H1 (cell line): ENCODE results near the gene PAIP2. TPM values are rescaled to one million over a fixed set of nuclear protein-coding genes. Genes with fewer than 3 reads are reported as not detected.

Experiments used
- ASH2L ChIP-seq: fragments of 200-600, 300-600 bp; sonication (generic); IDR thresholded peaks from one replicate; pipeline ENCODE4 v1.7.1; 2017; ENCODE audit warnings: low read length
- ATF3 ChIP-seq: IDR thresholded peaks from 2 replicates; pipeline ENCODE4 v1.6.1; 2011; ENCODE audit warnings: low read depth, mild to moderate bottlenecking, low read length; ENCODE audit not compliant: insufficient read depth
- BRCA1 ChIP-seq: IDR thresholded peaks from 2 replicates; pipeline ENCODE4 v1.6.1; 2012; ENCODE audit warnings: low read depth, low read length, improper control_type of control experiment
- CHD1 ChIP-seq: IDR thresholded peaks from 2 replicates; pipeline ENCODE4 v1.6.1; 2012; ENCODE audit warnings: low read depth, low read length, improper control_type of control experiment
- CTCF ChIP-seq, 3 experiments: IDR thresholded peaks; 1 replicate in 2 of 3; 2 replicates in 1 of 3; pipeline versions ENCODE4 v1.5.1 to v1.6.1; 2011; ENCODE audit warnings: low read length in 3 of 3, mild to moderate bottlenecking in 3 of 3, inconsistent platforms in 2 of 3, low read depth in 1 of 3, moderate library complexity in 1 of 3; ENCODE audit not compliant: insufficient read depth in 1 of 3; ENCODE audit errors: control extremely low read depth in 1 of 3
- E2F6 ChIP-seq: IDR thresholded peaks from 2 replicates; pipeline ENCODE4 v1.6.1; 2012; ENCODE audit warnings: inconsistent platforms
- EGR1 ChIP-seq: IDR thresholded peaks from 2 replicates; pipeline ENCODE4 v1.6.1; 2011; ENCODE audit warnings: low read depth, low read length, borderline replicate concordance
- EP300 ChIP-seq, 2 experiments: IDR thresholded peaks; 1 replicate in 1 of 2; 2 replicates in 1 of 2; pipeline ENCODE4 v1.6.1; 2011 to 2012; ENCODE audit warnings: low read depth in 2 of 2, low read length in 2 of 2, mild to moderate bottlenecking in 2 of 2, borderline replicate concordance in 1 of 2, inconsistent platforms in 1 of 2, moderate library complexity in 1 of 2
- EZH2 ChIP-seq: fragments of 200-600 bp; sonication (generic); IDR thresholded peaks from 2 replicates; pipeline ENCODE4 v1.7.1; 2012; ENCODE audit warnings: low read depth, mild to moderate bottlenecking, moderate library complexity, low read length, inconsistent platforms; ENCODE audit not compliant: severe bottlenecking
- PHF8 ChIP-seq: fragments of 200-600 bp; sonication (generic); conservative IDR thresholded peaks from 2 replicates; pipeline ENCODE4 v1.7.1; 2012; ENCODE audit warnings: low read depth, mild to moderate bottlenecking, inconsistent platforms, low read length, moderate library complexity
- RFX5 ChIP-seq: IDR thresholded peaks from 2 replicates; pipeline ENCODE4 v1.6.1; 2011; ENCODE audit warnings: low read depth, low read length, improper control_type of control experiment, borderline replicate concordance
- RXRA ChIP-seq: IDR thresholded peaks from 2 replicates; pipeline ENCODE4 v1.6.1; 2011; ENCODE audit warnings: low read depth, mild to moderate bottlenecking, low read length, moderate library complexity; ENCODE audit not compliant: insufficient read depth
- SAP30 ChIP-seq: fragments of 300-600 bp; sonication (generic); IDR thresholded peaks from 2 replicates; pipeline ENCODE4 v1.7.1; 2012; ENCODE audit warnings: low read length, moderate library complexity, mild to moderate bottlenecking, inconsistent platforms; ENCODE audit not compliant: insufficient read depth, insufficient replicate concordance
- SIRT6 ChIP-seq: IDR thresholded peaks from one replicate; pipeline ENCODE4 v1.7.1; 2012; ENCODE audit warnings: low read length, inconsistent platforms
- SIX5 ChIP-seq: IDR thresholded peaks from 2 replicates; pipeline ENCODE4 v1.6.1; 2011; ENCODE audit warnings: mild to moderate bottlenecking, low read depth, low read length
- SUZ12 ChIP-seq: fragments of 200-600 bp; sonication (generic); IDR thresholded peaks from 2 replicates; pipeline ENCODE4 v1.6.1; 2012; ENCODE audit warnings: mild to moderate bottlenecking, inconsistent platforms, low read length, moderate library complexity, mixed read lengths
- polyA plus RNA-seq, 7 experiments: library from polyadenylated mRNA; depleted of rRNA in 3 of 7; stranded (reverse) in 5 of 7; unstranded in 2 of 7; fragments of >200 nt in 5 of 7; fragments of 200-250 nt in 2 of 7; gene quantifications; 1 replicate in 5 of 7; 2 replicates in 1 of 7; 4 replicates in 1 of 7; pipeline versions ENCODE4 v1.2.1 to v1.2.3, GENCODE V29; 2011 to 2013; ENCODE audit warnings: missing spikeins in 2 of 7, mixed read lengths in 2 of 7
- total RNA-seq: library from RNA; stranded (reverse); fragmentation: NEBNext Ultra II Directional; extraction: Animal tissue kit (Norgen Biotek cat#: 25700); gene quantifications from 2 replicates; pipeline ENCODE4 v1.2.1, GENCODE V29; 2021
- TF ChIP-seq, protein P1 (sequence below): IDR thresholded peaks from 2 replicates; pipeline ENCODE4 v1.6.1; 2012; ENCODE audit warnings: low read length, inconsistent platforms
- TF ChIP-seq, protein P2 (sequence below): IDR thresholded peaks from 2 replicates; pipeline ENCODE4 v1.6.1; 2012; ENCODE audit warnings: inconsistent platforms

The PAIP2 gene
- total and polyA plus RNA-seq, 2 of the 8 experiments (the other 6 are each of a cell fraction or from before 2014, with no cell fraction given), result 87.6 to 162 TPM

DNA sequence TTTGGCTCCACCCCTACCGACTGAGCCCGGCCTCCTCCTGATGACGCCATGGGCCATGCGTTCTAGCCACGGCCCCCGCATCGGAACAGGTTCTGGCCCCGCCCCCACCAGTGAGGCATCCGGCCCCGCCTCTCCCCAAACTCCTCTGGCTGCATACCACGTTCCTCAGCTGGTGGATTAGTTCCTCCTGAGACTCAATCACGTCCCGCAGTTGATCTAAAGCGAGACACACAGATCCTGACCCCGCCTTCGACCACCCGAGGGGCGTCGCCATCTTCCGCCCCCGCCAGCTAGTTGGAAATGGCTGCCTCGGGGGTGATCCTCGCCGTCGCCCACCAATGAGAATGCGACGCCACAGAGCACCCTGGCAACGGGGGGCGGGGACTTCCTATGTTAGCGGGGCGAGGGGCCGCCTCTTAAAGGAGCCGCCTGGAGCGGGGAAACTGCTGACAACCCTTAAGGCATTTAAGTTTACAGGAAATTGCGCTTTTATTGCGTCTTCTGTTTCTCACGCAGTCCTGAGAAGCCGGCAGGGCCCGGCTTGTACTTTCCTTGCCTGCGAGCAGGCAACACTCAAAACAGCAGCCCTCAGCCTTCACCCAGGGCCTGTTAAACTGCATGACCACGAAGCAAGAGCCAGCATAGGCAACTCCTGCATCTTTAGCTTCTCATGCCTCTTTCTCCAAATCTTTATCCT is 62.3 kb downstream of the PAIP2 start, which contains the start of gene SPATA24 (continued):
- no peak for TF ChIP-seq SIRT6
- TF ChIP-seq RFX5, result no peak
- peak; percentile 86 for TF ChIP-seq ASH2L
- no peak for TF ChIP-seq CTCF (IDR thresholded peaks at IDR 0.05; ENCODE audit: control extremely low read depth in 1 of 3, insufficient read depth in 1 of 3, low read depth in 1 of 3, low read length in 3 of 3)
- no peak for TF ChIP-seq EP300 (IDR thresholded peaks at IDR 0.05; ENCODE audit: borderline replicate concordance in 1 of 2, low read depth in 2 of 2, low read length in 2 of 2)
- no peak for TF ChIP-seq SUZ12
- peak; percentile 96; the same call in 1 of the 2 replicates for TF ChIP-seq EGR1
- no peak for TF ChIP-seq SIX5
- no peak for TF ChIP-seq CHD1
- TF ChIP-seq EZH2, result no peak
- TF ChIP-seq PHF8, result peak; percentile 78
- TF ChIP-seq, protein P1, sequence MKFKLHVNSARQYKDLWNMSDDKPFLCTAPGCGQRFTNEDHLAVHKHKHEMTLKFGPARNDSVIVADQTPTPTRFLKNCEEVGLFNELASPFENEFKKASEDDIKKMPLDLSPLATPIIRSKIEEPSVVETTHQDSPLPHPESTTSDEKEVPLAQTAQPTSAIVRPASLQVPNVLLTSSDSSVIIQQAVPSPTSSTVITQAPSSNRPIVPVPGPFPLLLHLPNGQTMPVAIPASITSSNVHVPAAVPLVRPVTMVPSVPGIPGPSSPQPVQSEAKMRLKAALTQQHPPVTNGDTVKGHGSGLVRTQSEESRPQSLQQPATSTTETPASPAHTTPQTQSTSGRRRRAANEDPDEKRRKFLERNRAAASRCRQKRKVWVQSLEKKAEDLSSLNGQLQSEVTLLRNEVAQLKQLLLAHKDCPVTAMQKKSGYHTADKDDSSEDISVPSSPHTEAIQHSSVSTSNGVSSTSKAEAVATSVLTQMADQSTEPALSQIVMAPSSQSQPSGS, result peak; percentile 76
- TF ChIP-seq ATF3, result no peak
- TF ChIP-seq, protein P2, sequence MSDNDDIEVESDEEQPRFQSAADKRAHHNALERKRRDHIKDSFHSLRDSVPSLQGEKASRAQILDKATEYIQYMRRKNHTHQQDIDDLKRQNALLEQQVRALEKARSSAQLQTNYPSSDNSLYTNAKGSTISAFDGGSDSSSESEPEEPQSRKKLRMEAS, result peak; percentile 88
- TF ChIP-seq BRCA1, result no peak
- no peak for TF ChIP-seq RXRA
- TF ChIP-seq SAP30, result peak; percentile 51
- 0 out of 2 replicates have a peak, but pooled peaks have one; percentile 13 for TF ChIP-seq E2F6
